HG03565 (cell line): ENCODE measurements around the gene STRN.

Experiments used
- ATAC-seq: cut with Tn5 transposase; IDR thresholded peaks from one replicate; pipeline ENCODE4 v1.9.1; 2021; ENCODE audit warnings: mild to moderate bottlenecking, moderate library complexity; ENCODE audit not compliant: unreplicated experiment

STRN gene

DNA sequence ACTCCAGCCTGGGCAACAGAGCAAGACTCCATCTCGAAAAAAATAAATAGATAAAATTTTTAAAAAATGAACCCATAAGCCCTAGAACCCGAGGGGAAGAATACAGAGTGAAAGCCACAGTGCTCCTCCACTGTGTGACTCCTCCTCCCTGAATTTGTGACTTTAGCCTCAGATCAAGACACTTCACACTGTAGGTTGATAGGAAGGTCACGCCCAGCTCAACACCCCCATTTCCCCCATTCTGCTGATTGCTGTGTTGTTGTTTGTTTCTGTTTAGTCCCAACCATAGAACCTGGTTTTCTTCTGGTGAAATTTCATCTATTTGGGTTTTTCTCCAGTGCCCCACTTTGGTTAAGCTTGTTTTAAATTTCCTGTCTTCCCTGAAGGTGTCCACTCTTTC lies 167.6 kb downstream of the STRN start:
- no peak for ATAC-seq

DNA sequence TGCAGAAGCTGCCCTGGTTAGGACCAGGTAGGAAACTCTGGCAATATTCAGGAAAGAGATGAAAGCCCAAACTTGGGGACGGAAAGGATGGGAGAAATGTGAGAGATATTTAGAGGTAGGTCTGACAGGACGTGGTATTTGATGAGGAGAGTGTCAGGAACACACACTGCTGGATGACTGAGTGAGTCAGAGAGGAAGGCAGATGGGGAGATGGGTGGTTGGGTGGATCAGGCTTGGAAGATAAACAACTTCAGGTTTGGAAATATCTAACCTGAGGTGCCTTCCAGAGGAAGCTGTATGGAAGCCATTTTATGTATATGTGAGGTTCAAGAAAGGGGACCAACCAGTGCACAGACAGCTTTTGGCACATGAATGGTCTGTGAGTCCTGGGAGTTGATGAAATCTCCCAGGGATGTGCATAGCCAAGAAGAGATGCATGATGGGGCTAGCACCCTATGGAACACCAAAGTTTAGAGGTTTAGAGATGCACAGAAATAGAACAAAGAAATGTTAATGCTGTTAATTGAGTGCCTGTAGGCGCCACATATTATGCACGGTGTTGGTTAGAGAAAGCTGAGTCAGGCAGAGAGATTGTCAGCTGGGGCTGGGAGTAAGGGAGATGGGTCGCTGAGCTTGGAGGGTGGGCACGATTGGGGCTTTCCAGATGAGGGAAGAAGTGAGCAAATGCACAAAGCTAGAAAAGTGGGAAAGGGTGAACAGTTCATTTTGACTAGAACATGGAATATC lies 168.8 kb downstream of the STRN start:
- no peak for ATAC-seq
